H1 (cell line): ENCODE measurements around the gene TOR1B. TPM values are rescaled to one million over a fixed set of nuclear protein-coding genes. Genes with fewer than 3 reads are reported as not detected.

Experiments used
- CTCF ChIA-PET: fragments of 300-600 bp; sonication (Branson Sonifier 250); formaldehyde crosslinking; loops from one replicate; lab custom pipeline; 2021; ENCODE audit not compliant: partially characterized antibody; lab: Charles Lee
- POLR2A ChIA-PET: fragments of 300-600 bp; sonication (Branson Sonifier 250); formaldehyde crosslinking; loops from one replicate; lab custom pipeline; 2021; ENCODE audit warnings: inconsistent platforms; ENCODE audit not compliant: partially characterized antibody; lab: Charles Lee
- DNase-seq, 2 experiments: peaks; one replicate each; pipeline versions ENCODE4 v3.0.0 to v3.0.0-alpha.2; 2010 to 2022; ENCODE audit warnings: low spot score in 2 of 2, low read depth in 1 of 2, mixed read lengths in 1 of 2
- FAIRE-seq: peaks from 2 replicates; lab custom pipeline; 2011; peaks lifted over from hg19 to GRCh38; lab: Jason Lieb, UNC
- H2AFZ ChIP-seq: 2 replicates; pipeline ENCODE4 v1.8.1; 2012; ENCODE audit warnings: low read length, inconsistent platforms
- H2AK5ac ChIP-seq: 2 replicates; pipeline ENCODE4 v1.6.1; 2013; ENCODE audit warnings: low read depth, low read length
- H2BK120ac ChIP-seq: replicated peaks from 2 replicates; pipeline ENCODE3; 2013; ENCODE audit warnings: low read depth, low read length, inconsistent platforms
- H2BK12ac ChIP-seq: 2 replicates; pipeline ENCODE4 v1.6.1; 2013; ENCODE audit warnings: low read depth, low read length
- H2BK15ac ChIP-seq: 2 replicates; pipeline ENCODE4 v1.6.1; 2013; ENCODE audit warnings: low read length
- H2BK20ac ChIP-seq: 2 replicates; pipeline ENCODE4 v1.6.1; 2013; ENCODE audit warnings: low read length
- H2BK5ac ChIP-seq: 2 replicates; pipeline ENCODE4 v1.6.1; 2013; ENCODE audit warnings: low read depth, low read length
- H3K14ac ChIP-seq: 2 replicates; pipeline ENCODE4 v1.6.1; 2013; ENCODE audit warnings: inconsistent platforms; ENCODE audit not compliant: insufficient read length
- H3K18ac ChIP-seq: 2 replicates; pipeline ENCODE4 v1.6.1; 2013; ENCODE audit warnings: low read length; ENCODE audit errors: extremely low read depth
- H3K23ac ChIP-seq: 2 replicates; pipeline ENCODE4 v1.6.1; 2013; ENCODE audit warnings: inconsistent platforms; ENCODE audit not compliant: insufficient read length
- H3K23me2 ChIP-seq: 2 replicates; pipeline ENCODE4 v1.6.1; 2013; ENCODE audit warnings: low read depth, low read length
- H3K27ac ChIP-seq: 2 replicates; pipeline ENCODE4 v1.6.1; 2011; ENCODE audit warnings: low read depth, low read length, inconsistent platforms
- H3K27me3 ChIP-seq, 4 experiments: replicated peaks in 1 of 4; 1 replicate in 1 of 4; 2 replicates in 3 of 4; pipeline versions ENCODE4 v1.6.1 to v1.8.1; 2011 to 2013; ENCODE audit warnings: low read length in 3 of 4, mild to moderate bottlenecking in 3 of 4, inconsistent platforms in 2 of 4, mixed read lengths in 2 of 4, moderate library complexity in 1 of 4; ENCODE audit not compliant: control insufficient read depth in 3 of 4, insufficient read depth in 3 of 4; ENCODE audit errors: extremely low read depth in 1 of 4
- H3K36me3 ChIP-seq, 4 experiments: 2 replicates each; pipeline versions ENCODE4 v1.6.1 to v1.8.1; 2011 to 2013; ENCODE audit warnings: mild to moderate bottlenecking in 4 of 4, low read length in 3 of 4, moderate library complexity in 2 of 4, control low read depth in 1 of 4, inconsistent platforms in 1 of 4; ENCODE audit not compliant: insufficient read depth in 4 of 4, control insufficient read depth in 2 of 4
- H3K4ac ChIP-seq: replicated peaks from 2 replicates; pipeline ENCODE3; 2013; ENCODE audit warnings: low read length, low read depth, mixed read lengths, inconsistent platforms; ENCODE audit not compliant: insufficient read length
- H3K4me1 ChIP-seq, 4 experiments: replicated peaks in 1 of 4; 1 replicate in 1 of 4; 2 replicates in 3 of 4; pipeline versions ENCODE4 v1.6.1 to v1.8.1; 2011 to 2013; ENCODE audit warnings: low read length in 3 of 4, inconsistent platforms in 2 of 4, mixed read lengths in 1 of 4; ENCODE audit not compliant: insufficient read depth in 4 of 4, control insufficient read depth in 3 of 4
- H3K4me2 ChIP-seq, 2 experiments: 2 replicates each; pipeline versions ENCODE4 v1.6.1 to v1.8.1; 2011 to 2013; ENCODE audit warnings: low read depth in 2 of 2, low read length in 2 of 2, control low read depth in 1 of 2, inconsistent platforms in 1 of 2, mild to moderate bottlenecking in 1 of 2; ENCODE audit not compliant: insufficient read depth in 1 of 2
- H3K4me3 ChIP-seq, 4 experiments: fragments of 200-600, 300-600 bp in 1 of 4; sonication (generic), shearing (Covaris generic), sonication (Bioruptor Twin) in 1 of 4; 2 replicates each; pipeline versions ENCODE4 v1.5.1 to v1.8.1; 2011 to 2016; ENCODE audit warnings: low read length in 4 of 4, low read depth in 3 of 4, control low read depth in 2 of 4, inconsistent platforms in 2 of 4, mild to moderate bottlenecking in 2 of 4, mixed read lengths in 1 of 4, moderate library complexity in 1 of 4; ENCODE audit not compliant: insufficient read depth in 2 of 4; ENCODE audit errors: extremely low read depth in 1 of 4
- H3K56ac ChIP-seq: replicated peaks from 2 replicates; pipeline ENCODE3; 2013; ENCODE audit warnings: low read depth, mild to moderate bottlenecking, mixed read lengths, low read length, inconsistent platforms; ENCODE audit not compliant: insufficient read length
- H3K79me1 ChIP-seq: 2 replicates; pipeline ENCODE4 v1.6.1; 2013; ENCODE audit warnings: low read depth, low read length, control low read depth
- H3K79me2 ChIP-seq, 2 experiments: 2 replicates each; pipeline versions ENCODE4 v1.6.1 to v1.8.1; 2012 to 2013; ENCODE audit warnings: low read length in 2 of 2, mild to moderate bottlenecking in 2 of 2, inconsistent platforms in 1 of 2; ENCODE audit not compliant: insufficient read depth in 2 of 2, control insufficient read depth in 1 of 2
- H3K9ac ChIP-seq, 4 experiments: replicated peaks in 1 of 4; 1 replicate in 1 of 4; 2 replicates in 3 of 4; pipeline versions ENCODE4 v1.6.1 to v1.8.1; 2011 to 2013; ENCODE audit warnings: low read depth in 3 of 4, low read length in 3 of 4, control low read depth in 2 of 4, mild to moderate bottlenecking in 2 of 4, moderate library complexity in 2 of 4, inconsistent platforms in 1 of 4; ENCODE audit errors: extremely low read depth in 1 of 4
- H3K9me3 ChIP-seq, 2 experiments: 2 replicates each; pipeline versions ENCODE4 v1.6.1 to v1.8.1; 2012 to 2013; ENCODE audit warnings: mild to moderate bottlenecking in 2 of 2, moderate library complexity in 2 of 2, control low read depth in 1 of 2, inconsistent platforms in 1 of 2, low read depth in 1 of 2, low read length in 1 of 2, mixed read lengths in 1 of 2; ENCODE audit not compliant: insufficient read depth in 2 of 2
- H4K20me1 ChIP-seq, 2 experiments: replicated peaks in 1 of 2; 2 replicates each; pipeline versions ENCODE3 to v1.8.1; 2011 to 2013; ENCODE audit warnings: inconsistent platforms in 2 of 2, low read length in 2 of 2, mild to moderate bottlenecking in 1 of 2; ENCODE audit not compliant: insufficient read depth in 2 of 2, control insufficient read depth in 1 of 2
- H4K5ac ChIP-seq: 2 replicates; pipeline ENCODE4 v1.6.1; 2013; ENCODE audit warnings: low read length, low read depth, mixed read lengths, inconsistent platforms; ENCODE audit not compliant: insufficient read length
- H4K8ac ChIP-seq: 2 replicates; pipeline ENCODE4 v1.8.0; 2013; ENCODE audit warnings: mild to moderate bottlenecking, moderate library complexity, low read length, inconsistent platforms; ENCODE audit not compliant: insufficient read depth; ENCODE audit errors: extremely low read depth
- H4K91ac ChIP-seq: replicated peaks from 2 replicates; pipeline ENCODE3; 2013; ENCODE audit warnings: low read length, mixed read lengths, inconsistent platforms; ENCODE audit not compliant: insufficient read length
- ATF2 ChIP-seq: IDR thresholded peaks from 2 replicates; pipeline ENCODE4 v1.6.1; 2012; ENCODE audit warnings: low read length, inconsistent platforms
- BCL11A ChIP-seq, 2 experiments: IDR thresholded peaks; one replicate each; pipeline ENCODE4 v1.6.1; 2011; ENCODE audit warnings: low read depth in 2 of 2, low read length in 2 of 2, mild to moderate bottlenecking in 2 of 2
- CTCF ChIP-seq, 3 experiments: IDR thresholded peaks; 1 replicate in 2 of 3; 2 replicates in 1 of 3; pipeline versions ENCODE4 v1.5.1 to v1.6.1; 2011; ENCODE audit warnings: low read length in 3 of 3, mild to moderate bottlenecking in 3 of 3, inconsistent platforms in 2 of 3, low read depth in 1 of 3, moderate library complexity in 1 of 3; ENCODE audit not compliant: insufficient read depth in 1 of 3; ENCODE audit errors: control extremely low read depth in 1 of 3
- POLR2AphosphoS5 ChIP-seq: IDR thresholded peaks from 2 replicates; pipeline ENCODE4 v1.6.1; 2011; ENCODE audit warnings: low read depth, low read length
- WGBS, 2 experiments: shearing (Covaris generic) in 1 of 2; methylation state at CpG; one replicate each; pipeline versions ENCODE4 v1.1.6 to v1.1.7; 2013 to 2015; ENCODE audit warnings: low lambda C conversion rate in 2 of 2, mixed read lengths in 2 of 2, inconsistent platforms in 1 of 2, low coverage in 1 of 2, missing lambda C conversion rate in 1 of 2; ENCODE audit not compliant: insufficient replicate concordance in 2 of 2, insufficient coverage in 1 of 2, insufficient read length in 1 of 2; ENCODE audit errors: extremely low coverage in 1 of 2, missing lambda C conversion rate in 1 of 2; 5-methylcytosine and 5-hydroxymethylcytosine counted together
- polyA plus RNA-seq, 7 experiments: library from polyadenylated mRNA; depleted of rRNA in 3 of 7; stranded (reverse) in 5 of 7; unstranded in 2 of 7; fragments of >200 nt in 5 of 7; fragments of 200-250 nt in 2 of 7; gene quantifications; 1 replicate in 5 of 7; 2 replicates in 1 of 7; 4 replicates in 1 of 7; pipeline versions ENCODE4 v1.2.1 to v1.2.3, GENCODE V29; 2011 to 2013; ENCODE audit warnings: missing spikeins in 2 of 7, mixed read lengths in 2 of 7
- total RNA-seq: library from RNA; stranded (reverse); fragmentation: NEBNext Ultra II Directional; extraction: Animal tissue kit (Norgen Biotek cat#: 25700); gene quantifications from 2 replicates; pipeline ENCODE4 v1.2.1, GENCODE V29; 2021

Gene TOR1B
- total and polyA plus RNA-seq, 2 of the 8 experiments (the other 6 are each of a cell fraction or from before 2014, with no cell fraction given): 11.4 to 17.4 TPM

- no peaks in the 10 kb centered on the region for H3K27me3 ChIP-seq
- ChIA-PET POLR2A (interaction anchor here (0.6 to 3.7 kb wide), 2 partner anchors 11 to 85 kb away, joined by 3 to 20 read pairs; partner anchors contain the start of gene TOR1B), CTCF (no interaction called here)
- no peak overlapping the region for H2AFZ ChIP-seq
- peaks cover 3 to 15% of the 10 kb centered on the region in 2 experiments for H4K20me1 ChIP-seq
- H3K79me1 ChIP-seq: no peaks in the 10 kb centered on the region; the same call in 1 of the 2 replicates
- H4K91ac ChIP-seq: no peak overlapping the region
- H3K79me2 ChIP-seq: no peaks in the 10 kb centered on the region
- no peak overlapping the region for H2BK15ac ChIP-seq
- H3K4me3 ChIP-seq: no peak overlapping the region
- H2BK20ac ChIP-seq: no peak overlapping the region
- H2BK5ac ChIP-seq: no peak overlapping the region
- no peak overlapping the region for H2AK5ac ChIP-seq
- H3K27ac ChIP-seq: no peak overlapping the region
- no peaks in the 10 kb centered on the region for H3K23me2 ChIP-seq
- DNase-seq (no peak), FAIRE-seq (no peak)
- no peak overlapping the region for H4K8ac ChIP-seq
- no peak overlapping the region for H2BK120ac ChIP-seq
- TF ChIP-seq POLR2AphosphoS5 (peak; percentile 6; the same call in 1 of the 2 replicates), ATF2 (no peak), CTCF (IDR thresholded peaks at IDR 0.05; ENCODE audit: control extremely low read depth in 1 of 3, insufficient read depth in 1 of 3, low read depth in 1 of 3, low read length in 3 of 3) (no peak), BCL11A (IDR thresholded peaks at IDR 0.05; ENCODE audit: low read depth in 2 of 2, low read length in 2 of 2) (no peak)
- H3K9ac ChIP-seq: no peak overlapping the region
- no peak overlapping the region for H4K5ac ChIP-seq
- no peak overlapping the region for H3K4ac ChIP-seq
- no peak overlapping the region for H3K14ac ChIP-seq
- H3K23ac ChIP-seq: no peak overlapping the region
- no peak overlapping the region for H3K56ac ChIP-seq
- H3K4me2 ChIP-seq: no peak overlapping the region
- WGBS, 2 experiments: 94% methylated on average over 17 of the region's 17 CpGs; no CpG with 5 or more reads in 1 of the 2 experiments
- H2BK12ac ChIP-seq: no peak overlapping the region
- H3K18ac ChIP-seq: no peak overlapping the region
- H3K36me3 ChIP-seq: peaks cover 10 to 46% (median 27%) of the 10 kb centered on the region in 4 experiments
- H3K9me3 ChIP-seq: no peaks in the 10 kb centered on the region
- H3K4me1 ChIP-seq: no peaks in the 10 kb centered on the region; a peak in 1 of 7 replicates
Observed at GRCh38 chr9:129814432-129815223, 11.6 kb downstream of the TOR1B start.
